HG03432 (cell line): ENCODE results near the gene FAM9C.

Experiments
- ATAC-seq: cut with Tn5 transposase; IDR thresholded peaks from one replicate; pipeline ENCODE4 v1.9.1; 2021; ENCODE audit warnings: mild to moderate bottlenecking, moderate library complexity; ENCODE audit not compliant: unreplicated experiment

FAM9C gene

DNA sequence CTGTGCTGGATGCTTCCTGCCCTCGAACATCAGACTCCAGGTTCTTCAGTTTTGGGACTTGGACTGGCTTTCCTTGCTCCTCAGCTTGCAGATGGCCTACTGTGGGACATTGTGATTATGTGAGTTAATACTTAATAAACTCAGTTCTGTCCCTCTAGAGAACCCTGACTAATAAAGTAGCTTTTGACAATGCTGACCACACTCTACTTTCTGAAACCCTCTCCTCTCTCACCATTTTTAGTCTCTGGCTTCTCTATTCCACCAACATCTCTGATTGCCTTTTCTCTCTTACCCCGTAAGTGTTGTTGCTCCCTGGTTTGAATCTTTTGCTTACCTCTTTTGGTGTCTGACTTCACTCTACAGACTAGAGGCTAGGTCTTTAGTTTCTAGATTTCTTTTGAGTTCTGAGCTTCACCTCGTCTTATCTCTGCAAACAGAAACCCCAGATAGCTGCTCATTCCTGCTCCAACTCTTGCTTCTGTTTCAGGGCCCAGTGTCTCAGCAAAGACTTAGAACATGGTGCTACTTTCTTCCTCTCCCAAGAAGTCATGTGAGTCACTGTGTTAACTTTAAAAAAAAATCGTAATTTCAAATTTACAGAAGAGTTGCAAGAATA, 58.1 kb downstream of the FAM9C start:
- peak; percentile 49 for ATAC-seq
